Pancreas (tissue), 10 donors: ENCODE measurements around the gene DDX25. TPM values are rescaled to one million over a fixed set of nuclear protein-coding genes. Genes with fewer than 3 reads are reported as not detected.
A peak's percentile ranks its signal among the peaks of the same experiment; 100 is the strongest.

Experiments used
- ATAC-seq, 4 donors: fragments of 200-7000 bp; cut with Tn5 transposase; one replicate each; pipeline versions ENCODE4 v1.8.0 to v1.9.1; 2020; ENCODE audit warnings: mild to moderate bottlenecking in 4 of 4, moderate library complexity in 4 of 4
- DNase-seq, 6 donors: peaks; one replicate each; pipeline ENCODE4 v3.0.0-alpha.2; 2020
- FAIRE-seq: peaks from 2 replicates; lab custom pipeline; 2012; peaks lifted over from hg19 to GRCh38; lab: Jason Lieb, UNC
- H3K27ac ChIP-seq, 4 donors: fragments of 200-600 bp; sonication (generic); 1 replicate in 3 of 4; 2 replicates in 1 of 4; pipeline versions ENCODE4 v1.5.0 to v1.8.0; 2020
- H3K27me3 ChIP-seq, 4 donors: fragments of 200-600 bp; one replicate each; pipeline ENCODE4 v1.8.0; 2021
- H3K36me3 ChIP-seq, 3 donors: fragments of 200-600 bp; sonication (generic) in 1 of 3; one replicate each; pipeline versions ENCODE4 v1.5.0 to v1.8.0; 2020 to 2021
- H3K4me1 ChIP-seq, 3 donors: fragments of 200-600 bp; one replicate each; pipeline ENCODE4 v1.8.0; 2021
- H3K4me3 ChIP-seq, 4 donors: fragments of 200-600 bp; sonication (generic) in 2 of 4; one replicate each; pipeline versions ENCODE4 v1.5.0 to v1.8.0; 2020 to 2021
- H3K9me3 ChIP-seq, 4 donors: fragments of 200-600 bp; one replicate each; pipeline ENCODE4 v1.8.0; 2021
- WGBS, 2 donors: extraction: QIAGEN DNeasy Blood & Tissue Kit; methylation state at CpG; one replicate each; pipeline ENCODE4 v1.1.7; 2013; 5-methylcytosine and 5-hydroxymethylcytosine counted together
- intact Hi-C, 3 donors: fragments of 100-400 bp; cut with DNase I; formaldehyde crosslinking; loops; one replicate each; pipeline versions ENCODE4 v1.11.1 to v1.14.2; 2022
- polyA plus RNA-seq, 2 donors: library from polyadenylated mRNA; stranded (reverse); fragments of 200-250 nt; gene quantifications; one replicate each; pipeline ENCODE4 v1.2.3, GENCODE V29; 2013
- total RNA-seq, 6 donors: library from RNA; stranded (reverse); fragmentation: NEBNext Ultra II Directional in 4 of 6; extraction: Animal tissue kit (Norgen Biotek cat#: 25700) in 4 of 6; gene quantifications; one replicate each; pipeline versions ENCODE4 v1.2.1 to v1.2.4, GENCODE V29; 2021 to 2023
- TF ChIP-seq, protein P1 (sequence below), 4 donors: fragments of 200-600 bp; sonication (generic) in 3 of 4; IDR thresholded peaks; one replicate each; pipeline versions ENCODE4 v1.5.0 to v1.8.0; 2021; ENCODE audit warnings: antibody characterized with exemption in 4 of 4
- donor health status: healthy with polysubstance abuse.
- donor health status: DM: no; HTN: no; CAD: no; lungs with moderate emphysema.
- donor health status: DM: no; HTN: no; CAD: no.
- donor health status: control.
- donor health status: control.
- donor health status: Bipolar disorder and iron deficiency.
- donor health status: DM: yes; HTN: yes; CAD: no.
- donor health status: DM: no; HTN: no; CAD: no.
- donor health status: DM: no; HTN: no; CAD: no.
- donor health status: DM: yes; HTN: yes; CAD: no.

Gene DDX25
- total and polyA plus RNA-seq, 8 donors, result 0.41 to 7.1 (median 0.64) TPM

DNA sequence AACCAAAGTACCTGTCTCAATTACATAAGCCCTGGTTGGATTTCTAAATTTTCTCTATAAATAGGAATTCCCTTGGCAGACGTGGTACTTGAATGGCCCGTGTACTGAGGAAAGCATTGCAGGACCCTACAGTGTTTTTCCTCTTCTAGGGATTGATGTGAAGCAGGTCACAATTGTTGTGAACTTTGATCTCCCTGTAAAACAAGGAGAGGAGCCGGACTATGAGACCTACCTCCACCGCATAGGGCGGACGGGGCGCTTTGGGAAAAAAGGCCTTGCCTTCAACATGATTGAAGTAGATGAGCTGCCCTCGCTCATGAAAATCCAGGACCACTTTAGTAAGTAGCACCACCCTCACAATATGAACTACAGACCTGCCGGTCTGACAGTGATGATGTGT, 16.7 kb downstream of the DDX25 start:
- Histone ChIP-seq H3K4me3 (no peak overlapping the region), H3K4me1 (peaks cover 0 to 8% (median 0%) of the 10 kb centered on the region in 3 donors), H3K27ac (no peak overlapping the region), H3K27me3 (no peaks in the 10 kb centered on the region), H3K9me3 (no peaks in the 10 kb centered on the region), H3K36me3 (no peaks in the 10 kb centered on the region)
- TF ChIP-seq, protein P1, sequence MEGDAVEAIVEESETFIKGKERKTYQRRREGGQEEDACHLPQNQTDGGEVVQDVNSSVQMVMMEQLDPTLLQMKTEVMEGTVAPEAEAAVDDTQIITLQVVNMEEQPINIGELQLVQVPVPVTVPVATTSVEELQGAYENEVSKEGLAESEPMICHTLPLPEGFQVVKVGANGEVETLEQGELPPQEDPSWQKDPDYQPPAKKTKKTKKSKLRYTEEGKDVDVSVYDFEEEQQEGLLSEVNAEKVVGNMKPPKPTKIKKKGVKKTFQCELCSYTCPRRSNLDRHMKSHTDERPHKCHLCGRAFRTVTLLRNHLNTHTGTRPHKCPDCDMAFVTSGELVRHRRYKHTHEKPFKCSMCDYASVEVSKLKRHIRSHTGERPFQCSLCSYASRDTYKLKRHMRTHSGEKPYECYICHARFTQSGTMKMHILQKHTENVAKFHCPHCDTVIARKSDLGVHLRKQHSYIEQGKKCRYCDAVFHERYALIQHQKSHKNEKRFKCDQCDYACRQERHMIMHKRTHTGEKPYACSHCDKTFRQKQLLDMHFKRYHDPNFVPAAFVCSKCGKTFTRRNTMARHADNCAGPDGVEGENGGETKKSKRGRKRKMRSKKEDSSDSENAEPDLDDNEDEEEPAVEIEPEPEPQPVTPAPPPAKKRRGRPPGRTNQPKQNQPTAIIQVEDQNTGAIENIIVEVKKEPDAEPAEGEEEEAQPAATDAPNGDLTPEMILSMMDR (IDR thresholded peaks at IDR 0.05), result no peak
- 74 to 85% methylated on average over 9 of the region's 9 CpGs for WGBS, 2 donors
- ATAC-seq (no peak), FAIRE-seq (no peak), DNase-seq (no peak)
- intact Hi-C loops, result loop anchor here (5.0 to 10.0 kb wide), 2 partner anchors 264 to 271 kb away; no protein-coding TSS in a partner anchor

DNA sequence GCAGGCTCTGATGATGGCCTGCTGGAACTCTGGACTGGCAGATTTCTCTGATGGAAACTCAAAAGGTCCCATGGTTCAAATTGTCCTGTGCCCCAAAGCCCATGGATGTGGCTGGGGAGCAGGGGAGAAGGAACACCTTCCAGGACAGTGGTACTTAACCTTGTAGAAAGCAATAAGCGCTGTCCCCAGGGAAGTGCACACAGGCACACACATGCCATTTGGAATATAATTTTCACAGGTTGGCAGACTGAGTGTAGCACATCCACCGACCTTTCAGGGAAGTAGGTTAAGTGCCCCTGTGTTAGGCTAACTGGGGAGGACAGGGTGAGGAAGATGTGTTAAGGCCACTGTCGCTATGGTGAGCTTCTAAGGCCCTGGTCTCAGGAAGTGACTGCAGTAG, 17.8 kb downstream of the DDX25 start:
- ATAC-seq (no peak), DNase-seq (no peak), FAIRE-seq (no peak)
- H3K36me3 ChIP-seq, result no peaks in the 10 kb centered on the region
- peaks cover 0 to 8% (median 0%) of the 10 kb centered on the region in 3 donors for H3K4me1 ChIP-seq
- H3K4me3 ChIP-seq, result no peak overlapping the region
- H3K9me3 ChIP-seq, result no peaks in the 10 kb centered on the region
- 66 to 72% methylated on average over 3 of the region's 3 CpGs for WGBS, 2 donors
- intact Hi-C loops, result loop anchor here (5.0 to 10.0 kb wide), 2 partner anchors 263 to 270 kb away; no protein-coding TSS in a partner anchor
- H3K27ac ChIP-seq, result no peak overlapping the region
- no peaks in the 10 kb centered on the region for H3K27me3 ChIP-seq
- TF ChIP-seq, protein P1 (IDR thresholded peaks at IDR 0.05), result no peak

DNA sequence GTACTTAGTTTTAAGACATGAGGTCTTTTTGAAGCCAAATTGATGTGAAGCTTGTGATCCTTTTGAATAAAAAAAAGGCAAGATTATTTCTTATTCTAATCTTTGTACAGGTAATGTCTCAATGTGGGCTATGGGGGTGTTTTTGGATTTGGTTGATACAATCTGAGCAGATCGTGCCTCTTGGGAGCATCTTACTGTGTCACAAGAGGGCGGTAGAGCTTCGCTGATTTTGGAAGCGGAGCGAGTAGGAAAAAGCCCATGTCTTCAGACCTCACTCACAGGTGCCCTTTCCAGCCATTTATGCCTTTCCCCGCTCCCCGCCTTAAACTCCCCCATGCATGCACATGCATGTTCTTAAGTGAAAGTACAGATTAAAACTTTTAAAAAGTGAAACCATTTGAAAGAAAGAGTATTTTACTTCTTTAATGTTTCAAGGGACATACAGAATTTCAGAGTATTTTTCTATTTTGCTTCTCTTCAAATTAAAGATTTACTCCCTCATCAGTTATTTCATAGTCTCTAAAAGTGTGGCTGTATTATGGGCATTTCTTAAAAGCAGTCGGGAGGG, 18.8 kb downstream of the DDX25 start:
- TF ChIP-seq, protein P1 (IDR thresholded peaks at IDR 0.05), result peak; percentile 49 to 66 (median 62)
- Histone ChIP-seq H3K27ac (no peak overlapping the region), H3K27me3 (no peaks in the 10 kb centered on the region), H3K4me3 (no peak overlapping the region), H3K36me3 (no peaks in the 10 kb centered on the region), H3K9me3 (no peaks in the 10 kb centered on the region), H3K4me1 (peaks cover 0 to 8% (median 0%) of the 10 kb centered on the region in 3 donors)
- intact Hi-C loops, result loop anchor here (5.0 to 10.0 kb wide), 2 partner anchors 262 to 269 kb away; no protein-coding TSS in a partner anchor
- DNase-seq (peak in 4 of 6 donors; percentile 37 to 73 (median 50)), ATAC-seq (peak; percentile 82 to 94 (median 84)), FAIRE-seq (no peak)
- 2 to 3% methylated on average over 8 of the region's 8 CpGs for WGBS, 2 donors

DNA sequence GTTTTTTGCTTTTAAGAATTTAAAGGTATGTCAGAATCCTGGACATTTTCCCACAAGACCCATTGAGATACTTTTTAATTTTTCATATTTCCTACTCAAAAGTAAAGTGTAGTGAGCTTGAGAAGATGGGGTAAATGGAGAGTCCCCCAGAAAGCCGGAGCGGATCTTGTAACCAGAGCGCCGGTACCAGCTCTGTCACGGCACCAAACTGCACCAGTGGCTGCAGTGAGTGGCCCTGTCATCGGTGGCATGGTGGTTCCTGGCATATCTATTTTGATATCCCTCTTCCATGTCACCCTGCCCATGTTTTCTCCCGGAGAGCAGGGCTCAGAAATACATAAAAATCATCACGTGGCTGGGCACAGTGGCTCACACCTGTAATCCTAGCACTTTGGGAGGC, 19.3 kb downstream of the DDX25 start:
- intact Hi-C loops, result loop anchor here (5.0 to 10.0 kb wide), 2 partner anchors 261 to 269 kb away; no protein-coding TSS in a partner anchor
- WGBS, 2 donors, result 75 to 86% methylated on average over 8 of the region's 8 CpGs
- Histone ChIP-seq H3K36me3 (no peaks in the 10 kb centered on the region), H3K27ac (no peak overlapping the region), H3K4me1 (peaks cover 0 to 8% (median 0%) of the 10 kb centered on the region in 3 donors), H3K9me3 (no peaks in the 10 kb centered on the region), H3K4me3 (no peak overlapping the region), H3K27me3 (no peaks in the 10 kb centered on the region)
- no peak for ATAC-seq
- no peak for DNase-seq
- no peak for FAIRE-seq
- TF ChIP-seq, protein P1 (IDR thresholded peaks at IDR 0.05), result no peak
